PFSK-1 (cell line): ENCODE results near the gene BARD1.

Experiments
- FOXP2 ChIP-seq: optimal IDR thresholded peaks from 2 replicates; pipeline ENCODE3; 2011; ENCODE audit warnings: borderline replicate concordance, control low read depth, inconsistent platforms; ENCODE audit not compliant: insufficient read depth; ENCODE audit errors: extremely low read length, extremely low read depth
- POLR2AphosphoS5 ChIP-seq: IDR thresholded peaks from 2 replicates; pipeline ENCODE4 v1.6.1; 2012; ENCODE audit warnings: low read depth, mild to moderate bottlenecking, control low read depth, low read length, moderate library complexity
- SIN3A ChIP-seq: IDR thresholded peaks from 2 replicates; pipeline ENCODE4 v1.6.1; 2012; ENCODE audit warnings: mild to moderate bottlenecking, low read length, moderate library complexity, borderline replicate concordance; ENCODE audit not compliant: insufficient read depth
- TAF1 ChIP-seq: IDR thresholded peaks from 2 replicates; pipeline ENCODE4 v1.6.1; 2012; ENCODE audit warnings: low read length, control low read depth, borderline replicate concordance; ENCODE audit not compliant: insufficient read depth
- TF ChIP-seq, protein P1 (sequence below), 2 experiments: IDR thresholded peaks; 2 replicates each; pipeline versions ENCODE4 v1.6.1 to v1.8.0; 2011 to 2012; ENCODE audit warnings: low read depth in 2 of 2, low read length in 2 of 2, control low read depth in 1 of 2, inconsistent platforms in 1 of 2, mild to moderate bottlenecking in 1 of 2, moderate library complexity in 1 of 2; ENCODE audit not compliant: insufficient read depth in 1 of 2

Gene BARD1

DNA sequence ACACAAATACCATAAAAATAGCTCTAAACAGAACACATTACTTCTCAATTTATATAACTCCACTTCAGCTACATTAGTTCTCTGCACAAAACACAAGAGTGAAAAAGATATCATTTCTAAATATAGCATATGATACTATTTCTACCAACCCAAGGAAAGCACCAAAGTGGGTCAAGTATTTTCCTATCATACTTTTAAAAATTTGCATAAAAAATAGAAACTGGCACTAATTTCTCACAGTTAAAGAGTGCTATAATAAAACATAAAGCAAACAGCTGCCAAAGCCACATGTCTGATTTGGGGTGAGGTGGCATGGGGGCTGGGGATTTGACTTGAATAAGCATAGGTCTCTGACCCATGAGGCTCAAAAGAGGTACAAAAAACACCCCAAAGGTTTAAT is 61.5 kb downstream of the BARD1 start:
- no peak for TF ChIP-seq TAF1
- no peak for TF ChIP-seq FOXP2
- TF ChIP-seq POLR2AphosphoS5, result no peak
- TF ChIP-seq, protein P1, sequence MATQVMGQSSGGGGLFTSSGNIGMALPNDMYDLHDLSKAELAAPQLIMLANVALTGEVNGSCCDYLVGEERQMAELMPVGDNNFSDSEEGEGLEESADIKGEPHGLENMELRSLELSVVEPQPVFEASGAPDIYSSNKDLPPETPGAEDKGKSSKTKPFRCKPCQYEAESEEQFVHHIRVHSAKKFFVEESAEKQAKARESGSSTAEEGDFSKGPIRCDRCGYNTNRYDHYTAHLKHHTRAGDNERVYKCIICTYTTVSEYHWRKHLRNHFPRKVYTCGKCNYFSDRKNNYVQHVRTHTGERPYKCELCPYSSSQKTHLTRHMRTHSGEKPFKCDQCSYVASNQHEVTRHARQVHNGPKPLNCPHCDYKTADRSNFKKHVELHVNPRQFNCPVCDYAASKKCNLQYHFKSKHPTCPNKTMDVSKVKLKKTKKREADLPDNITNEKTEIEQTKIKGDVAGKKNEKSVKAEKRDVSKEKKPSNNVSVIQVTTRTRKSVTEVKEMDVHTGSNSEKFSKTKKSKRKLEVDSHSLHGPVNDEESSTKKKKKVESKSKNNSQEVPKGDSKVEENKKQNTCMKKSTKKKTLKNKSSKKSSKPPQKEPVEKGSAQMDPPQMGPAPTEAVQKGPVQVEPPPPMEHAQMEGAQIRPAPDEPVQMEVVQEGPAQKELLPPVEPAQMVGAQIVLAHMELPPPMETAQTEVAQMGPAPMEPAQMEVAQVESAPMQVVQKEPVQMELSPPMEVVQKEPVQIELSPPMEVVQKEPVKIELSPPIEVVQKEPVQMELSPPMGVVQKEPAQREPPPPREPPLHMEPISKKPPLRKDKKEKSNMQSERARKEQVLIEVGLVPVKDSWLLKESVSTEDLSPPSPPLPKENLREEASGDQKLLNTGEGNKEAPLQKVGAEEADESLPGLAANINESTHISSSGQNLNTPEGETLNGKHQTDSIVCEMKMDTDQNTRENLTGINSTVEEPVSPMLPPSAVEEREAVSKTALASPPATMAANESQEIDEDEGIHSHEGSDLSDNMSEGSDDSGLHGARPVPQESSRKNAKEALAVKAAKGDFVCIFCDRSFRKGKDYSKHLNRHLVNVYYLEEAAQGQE (IDR thresholded peaks at IDR 0.05; ENCODE audit: insufficient read depth in 1 of 2, low read depth in 2 of 2, low read length in 2 of 2), result no peak
- no peak for TF ChIP-seq SIN3A

DNA sequence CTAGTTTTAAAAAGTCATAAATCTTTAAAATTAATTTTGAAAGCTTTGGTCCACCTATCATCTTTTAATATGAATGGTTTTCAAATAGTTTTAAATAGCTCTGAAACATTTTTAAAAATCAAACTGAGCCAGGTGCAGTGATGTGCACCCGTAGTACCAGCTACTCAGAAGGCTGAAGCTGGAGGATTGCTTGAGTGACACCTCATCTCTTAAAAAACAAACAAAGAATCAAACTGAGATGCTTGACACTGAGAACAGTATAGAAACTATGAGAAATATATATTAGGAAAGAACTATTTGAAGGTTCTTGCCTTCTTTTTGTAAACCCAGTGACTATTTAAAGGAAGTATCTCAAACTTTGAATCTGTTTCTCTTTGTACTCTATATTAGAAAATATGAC is 67.4 kb downstream of the BARD1 start:
- TF ChIP-seq POLR2AphosphoS5 (no peak), FOXP2 (no peak), SIN3A (no peak), TAF1 (no peak)
- TF ChIP-seq, protein P1 (IDR thresholded peaks at IDR 0.05; ENCODE audit: insufficient read depth in 1 of 2, low read depth in 2 of 2, low read length in 2 of 2), result no peak

DNA sequence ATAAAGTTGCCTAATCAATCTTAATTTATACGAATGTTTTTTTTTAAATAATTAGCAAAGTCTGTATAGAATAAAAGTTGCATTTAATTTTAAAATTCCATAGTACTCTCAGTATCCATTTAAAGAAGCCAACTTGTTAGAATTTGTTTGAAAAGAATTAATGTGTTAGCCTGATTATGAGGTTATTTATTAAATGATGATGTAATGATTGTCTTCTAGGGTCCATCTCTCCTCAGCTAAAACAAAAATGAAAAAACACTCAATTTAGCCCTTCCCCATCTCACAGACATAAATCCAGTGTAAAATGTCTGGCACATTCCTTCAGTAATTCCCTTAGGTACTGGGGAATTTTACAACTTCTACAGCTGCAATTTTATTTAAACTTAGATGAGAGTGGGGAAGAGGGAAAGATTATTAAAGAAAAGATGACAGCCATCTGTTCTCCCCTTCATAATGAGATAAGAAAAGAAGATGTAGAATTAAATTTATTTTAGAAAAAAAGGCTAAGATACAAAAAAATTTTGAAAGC is 68.6 kb downstream of the BARD1 start:
- TF ChIP-seq, protein P1 (IDR thresholded peaks at IDR 0.05; ENCODE audit: insufficient read depth in 1 of 2, low read depth in 2 of 2, low read length in 2 of 2), result no peak
- TF ChIP-seq SIN3A (no peak), TAF1 (no peak), FOXP2 (no peak), POLR2AphosphoS5 (no peak)

DNA sequence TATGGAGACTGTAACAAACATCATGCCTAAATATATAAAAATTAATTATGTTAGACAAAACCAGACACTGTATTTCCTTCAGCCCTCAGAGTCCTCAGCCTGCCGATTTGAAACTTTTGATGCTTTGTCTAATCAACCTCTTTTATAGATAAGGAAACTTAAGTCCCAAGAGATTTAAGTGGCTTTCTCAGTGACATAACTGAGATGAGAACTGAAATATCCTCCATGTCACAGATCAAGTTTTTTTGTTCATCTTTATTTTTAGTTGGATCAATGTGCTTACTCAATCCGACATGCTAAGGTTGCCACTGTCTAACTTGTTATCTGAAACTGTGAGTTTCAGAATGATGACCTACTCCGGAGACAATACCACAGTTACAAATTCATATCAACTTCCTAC is 72.3 kb downstream of the BARD1 start:
- no peak for TF ChIP-seq TAF1
- no peak for TF ChIP-seq FOXP2
- TF ChIP-seq SIN3A, result no peak
- TF ChIP-seq POLR2AphosphoS5, result no peak
- TF ChIP-seq, protein P1 (IDR thresholded peaks at IDR 0.05; ENCODE audit: insufficient read depth in 1 of 2, low read depth in 2 of 2, low read length in 2 of 2), result no peak
